GM19467 (cell line): Measurements from ENCODE around the gene RNF31.

Experiments used
- ATAC-seq: cut with Tn5 transposase; IDR thresholded peaks from one replicate; pipeline ENCODE4 v1.9.1; 2021; ENCODE audit warnings: mild to moderate bottlenecking, moderate library complexity; ENCODE audit not compliant: unreplicated experiment

Gene RNF31

DNA sequence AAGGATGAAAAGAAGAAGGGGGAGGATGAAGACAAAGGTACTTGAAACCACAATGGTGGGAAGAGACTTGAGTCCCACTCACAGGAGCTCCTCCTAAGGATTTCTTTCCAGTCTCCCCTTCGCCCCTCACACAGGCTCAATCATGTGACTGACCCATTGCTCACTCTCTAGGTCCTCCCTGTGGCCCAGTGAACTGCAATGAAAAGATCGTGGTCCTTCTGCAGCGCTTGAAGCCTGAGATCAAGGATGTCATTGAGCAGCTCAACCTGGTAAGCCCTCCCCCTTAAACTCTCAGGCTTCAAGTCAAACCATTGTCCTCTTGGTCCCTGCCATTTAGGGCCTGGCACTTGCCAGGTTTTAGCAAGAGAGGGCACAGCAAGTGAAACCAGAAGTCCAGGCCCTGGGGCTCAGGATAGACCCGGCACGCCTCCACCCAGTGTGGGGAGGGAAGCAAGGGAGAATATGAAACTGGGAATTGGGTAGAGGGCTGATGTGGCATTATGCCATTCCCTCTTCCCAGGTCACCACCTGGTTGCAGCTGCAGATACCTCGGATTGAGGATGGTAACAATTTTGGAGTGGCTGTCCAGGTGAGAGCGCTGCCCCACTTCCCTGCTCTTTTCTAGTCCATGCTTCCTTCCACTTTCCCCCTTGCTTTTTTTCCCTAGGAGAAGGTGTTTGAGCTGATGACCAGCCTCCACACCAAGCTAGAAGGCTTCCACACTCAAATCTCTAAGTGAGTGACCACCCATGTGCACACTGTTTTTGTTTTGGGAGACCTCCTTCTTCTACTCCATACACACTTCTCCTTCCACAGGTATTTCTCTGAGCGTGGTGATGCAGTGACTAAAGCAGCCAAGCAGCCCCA, 9.5 kb upstream of the RNF31 start:
- no peak for ATAC-seq

GRCh38 chr14:24138396-24139271, 8.7 kb upstream of the RNF31 start:
- no peak for ATAC-seq

DNA sequence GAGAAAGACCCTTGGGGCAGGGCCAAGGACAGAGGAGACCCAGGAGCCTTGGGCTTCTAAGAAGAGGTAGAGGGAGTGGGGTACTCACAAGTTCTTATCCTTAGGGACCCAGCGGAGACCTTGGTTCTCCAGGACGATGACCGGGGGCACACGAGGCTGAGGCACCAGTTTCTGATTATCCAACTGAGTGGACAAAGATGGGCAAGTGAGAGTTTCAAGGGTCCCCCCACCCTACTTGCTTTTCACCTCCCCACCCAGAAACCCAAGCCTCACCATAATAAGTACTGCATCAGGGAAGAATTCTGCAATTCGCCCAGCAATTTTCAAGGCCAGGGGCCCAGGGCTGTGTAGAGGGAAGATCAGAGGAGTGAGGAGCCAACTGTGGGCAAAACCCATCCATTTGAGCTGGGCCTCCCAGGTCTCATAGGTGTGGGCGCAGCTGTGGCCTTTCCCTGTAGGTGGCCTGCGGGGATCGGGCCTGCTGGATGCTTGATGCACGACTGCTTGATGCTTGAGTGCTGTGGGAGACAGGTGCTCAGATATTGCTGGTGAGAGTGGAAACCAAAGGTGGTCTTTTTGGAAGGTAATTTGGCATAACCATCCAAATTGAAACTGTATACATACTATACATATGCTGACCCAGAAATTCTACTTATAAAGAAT, 7.9 kb upstream of the RNF31 start:
- ATAC-seq, result no peak

- ATAC-seq, result peak; percentile 85
Measured at GRCh38 chr14:24141097-24141880, 6.0 kb upstream of the RNF31 start, which contains the start of gene EMC9. TSS of gene EMC9 (minus strand) at chr14:24141591. CDS start at chr14:24141304, 287 bp downstream.

DNA sequence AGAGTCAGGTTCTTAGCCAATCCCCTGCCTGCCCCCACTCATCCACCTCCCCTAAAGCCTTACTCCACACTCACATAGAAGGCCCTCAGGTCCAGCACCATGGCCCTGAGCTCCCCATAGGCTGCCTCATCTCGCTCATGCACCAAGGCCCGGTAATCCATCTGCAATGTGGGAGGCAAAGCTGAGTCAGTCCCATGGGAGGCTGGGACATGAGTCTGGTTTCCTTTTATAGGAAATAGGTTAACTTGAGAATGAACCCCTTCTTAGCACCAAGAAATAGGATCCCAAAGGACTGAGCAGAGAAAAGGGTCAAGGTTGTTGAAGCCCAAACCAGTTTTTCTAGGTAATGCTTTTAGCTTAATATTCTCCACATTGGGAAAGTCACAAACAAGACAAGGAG, 3.8 kb upstream of the RNF31 start:
- no peak for ATAC-seq

DNA sequence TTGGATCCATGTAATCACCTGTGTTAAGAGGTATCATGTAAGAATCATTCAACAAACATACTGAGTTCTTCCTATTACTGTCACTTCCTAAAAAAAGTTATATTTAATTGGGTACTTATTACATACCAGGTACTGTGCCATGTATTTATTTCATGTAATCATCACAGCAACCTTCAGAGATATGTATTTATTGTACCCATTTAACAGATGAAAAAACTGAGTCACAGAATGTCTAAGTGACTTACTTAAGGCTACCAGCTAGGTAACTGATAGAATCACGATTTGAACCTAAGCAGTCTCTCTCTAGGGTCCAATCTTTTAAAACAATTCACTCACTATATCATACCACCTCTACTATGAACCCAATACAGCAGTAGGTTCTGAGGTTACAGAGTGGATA, 2.8 kb upstream of the RNF31 start:
- no peak for ATAC-seq

GRCh38 chr14:24145219-24145618, 2.1 kb upstream of the RNF31 start:
- ATAC-seq, result no peak

GRCh38 chr14:24145690-24146452, 1.4 kb upstream of the RNF31 start:
- no peak for ATAC-seq

GRCh38 chr14:24146453-24146977, 783 bp upstream of the RNF31 start, which contains the start of gene PSME2:
TSS of gene PSME2 (minus strand) at chr14:24146610. CDS start at chr14:24146581, 29 bp downstream.
- ATAC-seq, result peak; percentile 59

DNA sequence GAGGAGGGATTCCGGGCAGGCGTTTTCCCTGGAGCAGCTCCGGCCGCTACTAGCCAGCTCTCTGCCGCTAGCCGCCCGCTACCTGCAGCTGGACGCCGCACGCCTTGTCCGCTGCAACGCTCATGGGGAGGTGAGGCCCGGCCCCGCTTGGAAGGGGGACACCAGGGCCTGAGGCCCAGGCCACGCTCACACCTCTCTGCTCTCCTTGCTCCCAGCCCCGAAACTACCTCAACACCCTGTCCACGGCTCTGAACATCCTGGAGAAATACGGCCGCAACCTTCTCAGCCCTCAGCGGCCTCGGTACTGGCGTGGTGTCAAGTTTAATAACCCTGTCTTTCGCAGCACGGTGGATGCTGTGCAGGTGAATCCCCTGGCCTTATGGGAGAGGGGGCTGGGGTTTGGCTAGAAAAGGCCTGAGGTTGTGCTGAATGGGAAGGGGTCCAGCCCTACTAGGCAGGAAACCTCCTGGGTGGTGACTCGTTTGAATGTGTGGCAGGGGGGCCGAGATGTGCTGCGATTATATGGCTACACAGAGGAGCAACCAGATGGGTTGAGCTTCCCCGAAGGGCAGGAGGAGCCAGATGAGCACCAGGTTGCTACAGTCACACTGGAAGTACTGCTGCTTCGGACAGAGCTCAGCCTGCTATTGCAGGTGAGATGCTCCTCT, 597 bp downstream of the RNF31 start:
- ATAC-seq, result no peak

DNA sequence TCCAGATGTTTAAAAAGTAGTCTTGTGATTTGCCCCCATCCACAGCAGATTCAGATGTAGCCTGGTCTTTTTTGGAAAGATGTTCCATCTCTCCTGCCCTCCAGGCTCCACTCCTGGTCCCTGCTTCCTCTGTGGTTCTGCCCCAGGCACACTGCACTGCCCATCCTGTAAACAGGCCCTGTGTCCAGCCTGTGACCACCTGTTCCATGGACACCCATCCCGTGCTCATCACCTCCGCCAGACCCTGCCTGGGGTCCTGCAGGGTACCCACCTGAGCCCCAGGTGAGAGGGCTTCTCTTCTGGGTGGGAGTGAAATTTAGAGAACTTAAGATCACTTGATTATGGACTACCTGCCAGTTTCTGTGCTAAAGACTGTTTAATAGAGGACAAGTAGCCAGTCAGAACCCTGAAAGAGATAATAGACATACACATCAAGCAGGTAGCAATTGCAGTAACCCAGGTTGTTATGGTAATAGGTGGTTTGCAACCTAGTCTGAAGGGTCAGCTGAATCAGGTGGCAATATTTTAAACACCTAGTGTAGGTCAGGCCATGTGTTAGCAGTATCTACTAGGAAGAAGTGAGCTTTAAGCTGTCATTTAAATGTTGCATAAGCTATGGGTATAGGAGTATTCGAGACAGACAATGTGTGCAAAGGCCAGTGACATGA, 2.1 kb downstream of the RNF31 start:
- ATAC-seq, result no peak

- ATAC-seq, result no peak
Measured at GRCh38 chr14:24150061-24150460, 2.8 kb downstream of the RNF31 start.

DNA sequence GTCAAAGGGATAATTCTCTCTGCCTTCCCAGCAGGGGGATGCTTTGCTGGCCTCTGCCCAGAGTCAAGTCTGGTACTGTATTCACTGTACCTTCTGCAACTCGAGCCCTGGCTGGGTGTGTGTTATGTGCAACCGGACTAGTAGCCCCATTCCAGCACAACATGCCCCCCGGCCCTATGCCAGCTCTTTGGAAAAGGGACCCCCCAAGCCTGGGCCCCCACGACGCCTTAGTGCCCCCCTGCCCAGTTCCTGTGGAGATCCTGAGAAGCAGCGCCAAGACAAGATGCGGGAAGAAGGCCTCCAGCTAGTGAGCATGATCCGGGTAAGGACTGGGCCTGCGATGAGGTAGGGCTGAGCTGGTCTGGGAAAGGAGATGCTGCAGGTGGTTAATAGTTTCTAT, 3.3 kb downstream of the RNF31 start:
- ATAC-seq, result no peak

GRCh38 chr14:24150993-24151392, 3.7 kb downstream of the RNF31 start:
- ATAC-seq, result no peak

GRCh38 chr14:24151404-24152080, 4.2 kb downstream of the RNF31 start:
- no peak for ATAC-seq

GRCh38 chr14:24155100-24155499, 7.8 kb downstream of the RNF31 start:
- no peak for ATAC-seq

DNA sequence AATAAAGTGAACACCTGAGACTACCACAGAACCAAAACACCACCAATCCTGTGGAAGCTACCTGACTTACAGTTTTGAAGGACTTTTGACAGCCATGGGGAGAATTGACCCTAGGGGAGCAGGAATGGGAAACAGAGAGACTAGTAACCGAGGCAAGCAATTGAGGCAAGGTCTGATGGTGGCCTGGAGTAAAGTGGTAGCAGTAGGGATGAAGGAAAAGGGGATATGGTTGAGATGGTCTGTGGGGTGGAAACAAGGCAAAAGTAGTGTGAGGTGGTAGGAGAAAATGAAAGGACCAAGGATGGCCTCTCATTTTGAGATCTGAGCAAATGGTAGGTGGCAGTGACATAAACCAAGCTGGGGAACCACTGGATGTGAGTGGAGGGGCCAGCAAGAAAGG, 9.5 kb downstream of the RNF31 start:
- no peak for ATAC-seq

GRCh38 chr14:24157331-24157730, 10.0 kb downstream of the RNF31 start:
- no peak for ATAC-seq
